C4-2B (cell line): Measurements from ENCODE around the gene NUMB.

Source experiments
- CTCF ChIP-seq: fragments of 450-650 bp; conservative IDR thresholded peaks from 2 replicates; pipeline ENCODE4 v1.5.1; 2017; ENCODE audit warnings: mild to moderate bottlenecking
- ZFX ChIP-seq: fragments of 450-650 bp; IDR thresholded peaks from 2 replicates; pipeline ENCODE4 v1.6.1; 2017

GRCh38 chr14:73502017-73502619, 43.8 kb upstream of the NUMB start:
- no peak for TF ChIP-seq CTCF
- no peak for TF ChIP-seq ZFX
